NB4 (cell line): ENCODE measurements around the gene STX19.
"Not testable (repeated sequence)": the region's sequence is repeated elsewhere in the genome, so short reads cannot be mapped to it uniquely, and the experiment has no call there.

Source experiments
- CTCF ChIP-seq: IDR thresholded peaks from one replicate; pipeline ENCODE4 v1.5.1; 2012; ENCODE audit warnings: low read depth, low read length
- MAX ChIP-seq: IDR thresholded peaks from 2 replicates; pipeline ENCODE4 v1.6.1; 2011; ENCODE audit warnings: low read depth, low read length
- MYC ChIP-seq: IDR thresholded peaks from 2 replicates; pipeline ENCODE4 v1.6.1; 2011; ENCODE audit warnings: low read depth, low read length
- POLR2A ChIP-seq: IDR thresholded peaks from 2 replicates; pipeline ENCODE4 v1.6.1; 2011; ENCODE audit warnings: mild to moderate bottlenecking; ENCODE audit not compliant: insufficient read length; ENCODE audit errors: extremely low read depth

- TF ChIP-seq CTCF, POLR2A, MAX, MYC: not testable (repeated sequence)
Observed at GRCh38 chr3:94044100-94044936, 15.9 kb upstream of the STX19 start.
